AG04450 (cell line): ENCODE results near the gene LYAR. TPM values are rescaled to one million over a fixed set of nuclear protein-coding genes. Genes with fewer than 3 reads are reported as not detected.
"Not testable (repeated sequence)": the region's sequence is repeated elsewhere in the genome, so short reads cannot be mapped to it uniquely, and the experiment has no call there.

ENCODE experiments used
- CTCF ChIA-PET: fragments of 300-600, 350-600 bp; formaldehyde crosslinking; extraction: SDS; loops from one replicate; lab custom pipeline; 2022; ENCODE audit warnings: antibody characterized with exemption, inconsistent platforms; lab: Charles Lee
- POLR2A ChIA-PET: fragments of 350-600 bp; formaldehyde crosslinking; extraction: SDS; loops from one replicate; lab custom pipeline; 2021; ENCODE audit warnings: antibody characterized with exemption, inconsistent platforms; lab: Yijun Ruan, JAX
- DNase-seq: peaks from one replicate; pipeline ENCODE4 v3.0.0-alpha.2; 2011; ENCODE audit warnings: low read depth, low spot score
- H3K27ac ChIP-seq: one replicate; pipeline ENCODE4 v1.5.1; 2012; ENCODE audit warnings: low read depth, low read length, control low read depth
- H3K27me3 ChIP-seq: one replicate; pipeline ENCODE4 v1.6.0; 2012; ENCODE audit warnings: low read length; ENCODE audit not compliant: control insufficient read depth, insufficient read depth
- H3K4me3 ChIP-seq: 2 replicates; pipeline ENCODE4 v1.5.1; 2011; ENCODE audit warnings: mild to moderate bottlenecking, low read depth, low read length, control low read depth
- H3K9me3 ChIP-seq: 2 replicates; pipeline ENCODE4 v1.5.1; 2012; ENCODE audit warnings: low read length; ENCODE audit not compliant: control insufficient read depth, insufficient read depth
- CTCF ChIP-seq: IDR thresholded peaks from 2 replicates; pipeline ENCODE4 v1.5.1; 2011; ENCODE audit warnings: low read depth, low read length, control low read depth, inconsistent platforms
- polyA plus RNA-seq: library from polyadenylated mRNA; depleted of rRNA; stranded (reverse); fragments of >200 nt; gene quantifications from 2 replicates; pipeline ENCODE4 v1.2.3, GENCODE V29; 2011

The LYAR gene
- polyA plus RNA-seq, 1 experiment = 7.8 TPM

- CTCF ChIA-PET = no interaction called here
- no peak for TF ChIP-seq CTCF
- DNase-seq = no peak
- Histone ChIP-seq H3K27me3 (no peaks in the 10 kb centered on the region), H3K4me3 (no peak overlapping the region), H3K27ac (no peak overlapping the region), H3K9me3 (no peaks in the 10 kb centered on the region; the same call in 1 of the 2 replicates)
- POLR2A ChIA-PET = no interaction called here
Measured at GRCh38 chr4:4245172-4245571, 44.8 kb downstream of the LYAR start.

DNA sequence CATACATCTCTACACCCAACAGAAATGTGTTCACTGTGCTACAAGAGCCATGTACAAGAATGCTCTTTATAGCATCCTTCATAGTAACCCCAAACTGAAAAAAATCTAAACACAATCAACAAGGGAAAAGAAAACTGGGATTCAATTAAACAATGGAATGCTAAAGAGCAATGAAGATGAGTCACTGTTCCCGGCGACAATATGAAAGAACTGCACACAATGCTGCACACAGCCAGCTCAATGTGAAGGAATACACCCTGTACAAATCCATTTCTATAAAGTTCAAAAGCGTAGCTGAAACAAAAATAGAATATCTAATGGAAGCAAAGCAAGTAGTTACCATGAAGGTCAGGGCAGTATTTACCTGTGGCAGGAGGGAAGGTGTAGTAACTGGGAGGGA is 50.4 kb downstream of the LYAR start:
- CTCF ChIA-PET, H3K4me3 ChIP-seq, H3K27me3 ChIP-seq, POLR2A ChIA-PET, H3K9me3 ChIP-seq, H3K27ac ChIP-seq, DNase-seq: not testable (repeated sequence)

DNA sequence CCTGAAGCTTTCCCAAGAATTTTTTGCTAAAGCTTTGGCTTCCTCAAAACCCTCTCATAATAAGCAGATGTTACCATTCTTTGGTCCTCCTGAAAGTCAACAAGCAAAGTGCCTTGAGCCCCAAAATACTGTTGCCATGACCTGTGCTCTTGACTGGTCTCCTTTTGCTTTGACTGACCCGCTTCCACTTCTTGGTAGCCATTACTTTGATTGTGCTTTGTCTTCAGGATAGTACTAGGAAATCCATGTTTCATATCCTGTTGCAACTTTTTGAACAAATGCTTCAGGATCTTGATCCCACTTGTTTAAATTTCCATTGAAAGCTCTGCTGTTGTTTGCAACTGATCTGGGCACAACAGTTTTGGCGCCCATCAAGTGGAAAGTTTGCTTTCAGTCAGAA is 56.3 kb downstream of the LYAR start:
- Histone ChIP-seq H3K9me3 (no peaks in the 10 kb centered on the region; the same call in 1 of the 2 replicates), H3K4me3 (no peak overlapping the region), H3K27me3 (peaks cover 9% of the 10 kb centered on the region), H3K27ac (no peak overlapping the region)
- no peak for DNase-seq
- CTCF ChIA-PET = no interaction called here
- no peak for TF ChIP-seq CTCF
- POLR2A ChIA-PET = no interaction called here

DNA sequence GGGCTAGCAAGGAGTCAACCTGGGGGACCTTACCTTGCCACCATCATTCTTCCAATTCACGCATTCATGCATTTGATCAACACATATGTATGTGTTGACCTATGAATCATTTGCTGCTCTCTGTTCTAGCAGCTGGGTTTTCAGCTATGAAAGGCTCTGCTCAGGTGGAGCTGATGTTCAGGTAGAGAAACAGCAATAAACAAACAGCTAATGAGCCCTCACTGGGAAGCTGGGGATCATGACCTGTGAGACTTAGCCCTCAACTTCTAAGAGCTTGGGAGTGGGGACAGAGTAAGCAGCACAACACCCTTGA is 61.6 kb downstream of the LYAR start:
- no peak for DNase-seq
- POLR2A ChIA-PET = no interaction called here
- no peak overlapping the region for H3K4me3 ChIP-seq
- peaks cover 7% of the 10 kb centered on the region; the same call in 1 of the 2 replicates for H3K9me3 ChIP-seq
- CTCF ChIA-PET = no interaction called here
- TF ChIP-seq CTCF = no peak
- no peak overlapping the region for H3K27ac ChIP-seq
- H3K27me3 ChIP-seq = peaks cover 38% of the 10 kb centered on the region

DNA sequence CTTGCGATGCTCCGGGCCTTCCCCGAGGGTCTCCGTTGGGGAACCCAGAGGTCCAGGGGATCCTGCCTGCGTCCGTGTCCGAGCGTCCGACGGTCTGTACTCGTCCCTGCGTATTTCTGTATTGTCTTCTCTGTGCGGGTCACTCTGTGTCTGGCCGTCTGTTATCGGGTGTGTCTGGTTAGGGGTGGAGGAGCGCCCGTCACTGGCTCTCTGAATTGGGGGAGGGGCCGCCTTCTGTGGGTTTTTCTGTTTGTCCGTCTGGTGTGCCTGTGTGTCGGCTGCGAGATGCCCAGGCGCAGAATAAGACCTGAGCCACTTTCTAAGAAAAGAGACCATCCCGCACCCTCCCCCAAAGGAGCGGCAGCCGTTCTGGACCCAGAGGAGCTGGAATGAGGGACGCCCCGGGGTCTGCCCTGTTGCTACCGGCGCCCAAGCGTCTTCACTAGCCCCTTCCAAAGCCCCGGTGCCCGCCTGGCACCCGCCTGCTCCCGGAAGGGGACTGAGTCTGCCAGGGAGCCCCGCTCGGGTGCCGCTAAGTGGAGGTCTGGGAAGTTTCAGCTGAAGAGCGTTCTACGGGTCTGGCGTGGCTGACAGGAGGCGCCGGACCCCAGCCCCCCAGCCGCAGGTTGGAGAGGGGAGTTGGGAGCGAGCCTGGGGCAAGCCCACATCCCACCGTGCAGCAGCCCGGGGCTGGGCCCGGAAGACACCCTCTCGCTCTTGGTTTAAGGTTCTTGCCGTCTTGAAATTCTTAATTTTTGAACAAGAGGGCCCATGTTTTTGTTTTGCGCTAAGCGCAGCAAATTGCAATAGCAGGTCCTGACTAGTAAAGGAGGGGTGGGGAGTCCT is 62.2 kb downstream of the LYAR start:
- Histone ChIP-seq H3K27ac (no peak overlapping the region), H3K9me3 (peaks cover 7% of the 10 kb centered on the region; the same call in 1 of the 2 replicates), H3K27me3 (peaks cover 39% of the 10 kb centered on the region), H3K4me3 (no peak overlapping the region)
- no peak for DNase-seq
- ChIA-PET POLR2A (no interaction called here), CTCF (no interaction called here)
- no peak for TF ChIP-seq CTCF
